Umbilical cord (tissue), 2 donors: Measurements from ENCODE around the gene SLC2A2. TPM values are rescaled to one million over a fixed set of nuclear protein-coding genes. Genes with fewer than 3 reads are reported as not detected.
A peak's percentile ranks its signal among the peaks of the same experiment; 100 is the strongest.
"Not testable (repeated sequence)": the region's sequence is repeated elsewhere in the genome, so short reads cannot be mapped to it uniquely, and the experiment has no call there.

Experiments
- DNase-seq: peaks from one replicate; pipeline ENCODE4 v3.0.0-alpha.2; 2015; ENCODE audit warnings: low spot score
- total RNA-seq: library from RNA; depleted of rRNA; stranded (reverse); fragments of >200 nt; gene quantifications from one replicate; pipeline ENCODE4 v1.2.3, GENCODE V29; 2014; ENCODE audit warnings: low replicate concordance; ENCODE audit not compliant: insufficient read depth

Gene SLC2A2
- total RNA-seq, 1 donor from 2014 or later, result 0.72 TPM

GRCh38 chr3:170988378-170988777, 38.1 kb downstream of the SLC2A2 start:
- no peak for DNase-seq

- no peak for DNase-seq
These were observed 41.2 kb downstream of the SLC2A2 start for GRCh38 chr3:170985304-170985703.

DNA sequence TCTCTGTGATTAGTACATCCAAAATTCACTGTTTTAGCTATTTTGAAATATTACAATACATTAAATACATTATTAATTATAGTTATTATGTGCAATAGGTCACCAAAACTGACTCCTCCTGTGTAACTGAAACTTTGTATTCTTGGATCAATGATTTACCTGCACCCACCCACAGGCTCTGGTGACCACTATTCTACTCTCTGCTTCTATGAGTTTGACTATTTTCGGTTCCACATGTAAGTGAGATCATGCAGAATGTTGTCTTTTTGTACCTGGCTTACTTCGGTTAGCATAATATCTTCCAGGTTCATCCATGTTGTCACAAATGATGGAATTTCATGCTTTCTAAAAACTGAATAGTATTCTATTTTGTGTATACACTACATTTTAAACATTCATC, 43.8 kb downstream of the SLC2A2 start:
- DNase-seq, result no peak

DNA sequence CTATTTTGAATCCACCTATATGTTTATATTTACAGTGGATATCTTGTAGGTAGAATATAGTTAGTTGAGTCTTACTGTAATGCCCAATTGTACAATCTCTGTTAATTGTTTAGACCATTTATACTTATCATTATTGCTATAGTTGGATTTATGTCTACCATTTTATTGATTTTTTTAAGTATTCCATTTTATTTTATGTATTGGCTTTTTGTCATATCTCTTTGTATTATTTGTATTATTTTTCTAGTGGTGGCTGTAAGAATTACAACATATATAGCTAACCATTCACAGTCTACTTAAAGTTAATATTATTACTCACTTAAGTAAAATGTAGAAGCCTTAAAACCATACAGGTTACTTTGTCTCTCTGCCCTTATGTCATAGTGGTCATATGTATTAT, 46.1 kb downstream of the SLC2A2 start:
- DNase-seq, result no peak

DNA sequence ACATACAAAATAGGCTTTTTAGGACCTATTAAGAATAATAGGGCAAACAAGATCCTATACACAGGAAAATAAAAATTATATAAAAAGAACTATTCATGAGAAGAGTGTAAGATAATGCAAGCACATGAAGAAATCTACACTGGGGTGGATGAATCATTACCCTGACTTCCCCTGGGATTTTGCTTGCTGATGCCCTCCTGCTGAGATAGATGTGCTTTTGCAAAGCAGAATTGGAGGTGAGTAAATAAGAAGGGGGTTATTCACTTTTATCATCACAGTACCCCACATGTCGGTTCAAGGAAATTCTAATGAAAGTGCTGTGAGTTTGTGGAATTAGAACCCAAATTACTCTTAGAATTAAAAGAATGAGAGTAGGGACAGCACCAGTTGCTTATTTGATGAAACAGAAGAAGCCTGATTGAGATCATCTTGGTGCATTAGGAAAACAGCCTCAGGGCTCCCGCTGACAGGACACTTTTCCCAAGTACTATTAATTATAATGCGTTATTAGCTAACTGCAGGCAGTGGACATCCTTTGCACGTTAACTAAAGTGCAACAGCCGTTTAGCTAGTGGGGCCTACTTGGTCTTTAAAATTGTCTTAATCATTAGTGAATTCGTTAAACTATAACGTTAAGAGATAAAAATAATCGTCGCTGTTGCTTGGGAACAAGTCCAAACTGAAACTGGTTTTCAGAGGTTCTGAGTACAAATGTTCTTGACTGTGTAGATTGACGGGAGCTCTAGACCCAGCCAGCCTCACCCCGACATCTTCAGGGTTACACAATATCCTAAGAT, 48.4 kb downstream of the SLC2A2 start:
- DNase-seq, result no peak

GRCh38 chr3:170976190-170976519, 50.4 kb downstream of the SLC2A2 start:
- DNase-seq, result no peak

GRCh38 chr3:170975283-170976189, 51.0 kb downstream of the SLC2A2 start:
- DNase-seq, result no peak

- DNase-seq, result no peak
These were observed 51.6 kb downstream of the SLC2A2 start for GRCh38 chr3:170974872-170975271.

- not testable (repeated sequence) for DNase-seq
These were observed 53.6 kb downstream of the SLC2A2 start for GRCh38 chr3:170972917-170973316.

GRCh38 chr3:170967126-170967525, 59.4 kb downstream of the SLC2A2 start:
- DNase-seq, result no peak

GRCh38 chr3:170966495-170966894, 60.0 kb downstream of the SLC2A2 start:
- no peak for DNase-seq

GRCh38 chr3:170962411-170962810, 64.1 kb downstream of the SLC2A2 start:
- DNase-seq, result no peak

DNA sequence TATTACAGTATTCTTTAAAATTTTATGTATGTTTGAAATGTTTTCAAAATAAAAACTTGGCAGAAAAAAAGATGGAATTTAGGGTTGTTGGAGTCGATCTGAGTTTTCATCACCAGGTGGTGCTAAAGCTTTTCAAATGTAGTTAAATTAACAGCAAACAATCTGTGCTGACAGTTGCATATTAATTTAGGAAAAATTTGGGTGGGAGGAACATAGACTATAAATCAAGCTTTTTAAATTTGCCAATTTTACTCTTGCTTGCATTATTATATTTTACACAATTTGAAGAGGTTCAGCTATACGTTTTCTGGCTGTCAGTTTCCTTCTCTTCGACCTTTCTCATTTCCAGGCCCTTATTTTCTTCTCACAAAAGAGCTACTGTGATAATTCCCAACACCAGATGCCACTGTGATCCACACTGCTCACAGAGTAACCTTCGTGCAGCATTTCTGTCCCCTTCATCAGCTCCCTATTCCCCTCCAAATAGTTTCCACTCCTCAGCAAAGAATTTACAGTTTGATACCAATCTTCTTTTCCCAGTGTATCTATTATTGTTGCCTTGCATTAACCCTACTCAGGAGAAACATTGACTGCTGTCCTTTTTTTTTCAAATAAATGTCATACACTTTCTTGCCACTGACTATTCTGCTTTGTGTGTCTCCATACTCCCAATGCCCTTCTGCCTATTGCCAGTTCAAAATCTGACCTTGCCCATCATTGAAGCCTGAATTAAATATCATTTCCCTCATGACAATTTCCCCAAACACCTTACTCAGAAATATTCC, 64.7 kb downstream of the SLC2A2 start:
- peak; percentile 43 for DNase-seq

DNA sequence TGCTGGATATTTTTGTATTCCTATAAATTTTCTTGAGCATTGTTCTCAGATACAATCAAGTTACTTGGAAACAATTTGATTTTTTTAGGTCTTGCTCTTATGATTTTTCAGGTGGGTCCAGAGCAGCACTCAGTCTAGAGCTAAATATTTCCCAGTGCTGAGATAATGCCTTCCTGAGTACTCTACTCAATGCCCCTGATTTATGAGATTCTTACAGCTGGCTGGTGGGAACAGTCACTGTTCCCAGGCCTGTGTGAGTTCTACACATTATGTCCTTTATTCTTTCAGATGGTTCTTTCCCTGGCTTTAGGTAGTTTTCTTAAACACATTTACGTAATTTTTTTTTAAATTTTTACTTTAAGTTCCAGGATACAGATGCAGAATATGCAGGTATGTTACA, 67.1 kb downstream of the SLC2A2 start:
- no peak for DNase-seq

DNA sequence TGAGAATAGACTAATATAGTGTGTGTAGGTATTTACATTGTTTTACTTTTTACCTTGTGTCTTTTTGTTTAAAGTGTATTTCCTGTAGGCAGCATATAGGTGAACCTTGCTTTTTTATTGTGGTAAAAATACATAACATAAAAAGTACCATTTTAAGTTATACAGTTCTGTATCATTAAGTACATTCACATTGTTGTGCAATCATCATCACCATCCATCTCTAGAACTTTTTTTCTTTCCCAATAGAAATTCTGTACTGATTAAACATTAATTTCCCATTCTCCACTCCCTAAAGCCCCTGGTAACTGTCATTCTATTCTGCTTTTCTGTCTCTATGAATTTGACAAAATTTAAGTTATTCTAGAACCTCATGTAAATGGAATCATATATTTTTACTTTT, 69.9 kb downstream of the SLC2A2 start:
- no peak for DNase-seq

- no peak for DNase-seq
These were observed 72.8 kb downstream of the SLC2A2 start for GRCh38 chr3:170953736-170954135.

- DNase-seq, result no peak
These were observed 73.3 kb downstream of the SLC2A2 start for GRCh38 chr3:170953229-170953628.

- DNase-seq, result no peak
These were observed 77.3 kb downstream of the SLC2A2 start for GRCh38 chr3:170949211-170949610.

GRCh38 chr3:170947018-170947769, 79.3 kb downstream of the SLC2A2 start:
- no peak for DNase-seq
